Fibroblast of peridontal ligament (primary cell): ENCODE results near the gene ARHGAP29.

Source experiments
- DNase-seq: peaks from one replicate; pipeline ENCODE4 v3.0.0-alpha.2; 2010; ENCODE audit errors: extremely low read depth

Gene ARHGAP29

GRCh38 chr1:94124538-94124937 lies 112.8 kb downstream of the ARHGAP29 start:
- DNase-seq, result no peak

GRCh38 chr1:94122201-94122970 lies 115.0 kb downstream of the ARHGAP29 start:
- no peak for DNase-seq
